Osteoblast (primary cell): Measurements from ENCODE around the gene C17orf114. TPM values are rescaled to one million over a fixed set of nuclear protein-coding genes. Genes with fewer than 3 reads are reported as not detected.

ENCODE experiments used
- DNase-seq: peaks from one replicate; pipeline ENCODE4 v3.0.0; 2011; ENCODE audit warnings: low spot score, mixed read lengths; ENCODE audit not compliant: insufficient read length; ENCODE audit errors: missing footprints
- H2AFZ ChIP-seq: 2 replicates; pipeline ENCODE4 v1.6.0; 2011; ENCODE audit warnings: mild to moderate bottlenecking, low read length
- H3K27ac ChIP-seq: 2 replicates; pipeline ENCODE4 v1.5.1; 2011; ENCODE audit warnings: mild to moderate bottlenecking, low read depth, low read length, moderate library complexity
- H3K27me3 ChIP-seq: 2 replicates; pipeline ENCODE4 v1.6.0; 2012; ENCODE audit warnings: mild to moderate bottlenecking, control low read depth, inconsistent platforms, low read length, moderate library complexity; ENCODE audit not compliant: insufficient read depth
- H3K36me3 ChIP-seq: 2 replicates; pipeline ENCODE4 v1.5.1; 2011; ENCODE audit warnings: mild to moderate bottlenecking, low read length, control low read depth, moderate library complexity; ENCODE audit not compliant: insufficient read depth
- H3K4me1 ChIP-seq: 2 replicates; pipeline ENCODE4 v1.5.1; 2011; ENCODE audit warnings: mild to moderate bottlenecking, low read length, control low read depth, moderate library complexity; ENCODE audit not compliant: insufficient read depth
- H3K4me2 ChIP-seq: 2 replicates; pipeline ENCODE4 v1.6.0; 2011; ENCODE audit warnings: mild to moderate bottlenecking, low read length; ENCODE audit not compliant: insufficient read depth
- H3K4me3 ChIP-seq: fragments of 200-600 bp; sonication (generic); 3 replicates; pipeline ENCODE4 v1.5.1; 2012; ENCODE audit warnings: mild to moderate bottlenecking, low read length, inconsistent platforms; ENCODE audit not compliant: insufficient read depth
- H3K79me2 ChIP-seq: 2 replicates; pipeline ENCODE4 v1.6.0; 2012; ENCODE audit warnings: mild to moderate bottlenecking, low read length, control low read depth, inconsistent platforms; ENCODE audit not compliant: insufficient read depth
- H3K9me3 ChIP-seq: 2 replicates; pipeline ENCODE4 v1.5.1; 2011; ENCODE audit warnings: low read depth, low read length, control low read depth
- H4K20me1 ChIP-seq: 2 replicates; pipeline ENCODE4 v1.6.0; 2012; ENCODE audit warnings: mild to moderate bottlenecking, low read length, control low read depth; ENCODE audit not compliant: insufficient read depth
- total RNA-seq: library from RNA; depleted of rRNA; stranded (reverse); fragments of >200 nt; gene quantifications from 2 replicates; pipeline ENCODE4 v1.2.3, GENCODE V29; 2012
- TF ChIP-seq, protein P1 (sequence below): IDR thresholded peaks from 2 replicates; pipeline ENCODE4 v1.5.1; 2011; ENCODE audit warnings: mild to moderate bottlenecking, low read depth, low read length, moderate library complexity; ENCODE audit errors: extremely low read depth

C17orf114 gene

DNA sequence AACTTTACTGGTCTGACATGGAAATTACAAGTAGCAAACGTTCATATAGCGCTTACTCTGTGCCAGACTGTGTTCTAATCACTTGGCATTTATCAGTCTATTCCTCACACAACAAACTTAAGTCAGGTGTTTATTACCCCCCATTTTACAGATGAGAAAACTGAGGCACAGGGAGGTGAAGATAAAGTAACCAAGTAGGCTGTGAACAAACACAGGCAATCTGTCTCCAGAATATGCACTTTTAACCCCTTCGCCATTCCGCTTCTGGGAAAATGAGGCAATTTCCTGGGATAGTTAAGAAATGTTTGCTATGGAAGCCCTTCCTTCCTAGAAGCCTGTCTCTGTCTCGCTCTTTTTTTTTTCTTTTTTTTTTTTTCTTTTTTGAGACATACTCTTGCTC lies 50.2 kb downstream of the C17orf114 start:
- H2AFZ ChIP-seq, result no peak overlapping the region
- no peaks in the 10 kb centered on the region for H3K36me3 ChIP-seq
- H3K9me3 ChIP-seq, result no peaks in the 10 kb centered on the region
- no peak overlapping the region for H3K4me2 ChIP-seq
- no peak for DNase-seq
- no peaks in the 10 kb centered on the region for H3K4me1 ChIP-seq
- no peaks in the 10 kb centered on the region for H4K20me1 ChIP-seq
- H3K4me3 ChIP-seq, result no peak overlapping the region
- H3K27ac ChIP-seq, result no peak overlapping the region
- TF ChIP-seq, protein P1, sequence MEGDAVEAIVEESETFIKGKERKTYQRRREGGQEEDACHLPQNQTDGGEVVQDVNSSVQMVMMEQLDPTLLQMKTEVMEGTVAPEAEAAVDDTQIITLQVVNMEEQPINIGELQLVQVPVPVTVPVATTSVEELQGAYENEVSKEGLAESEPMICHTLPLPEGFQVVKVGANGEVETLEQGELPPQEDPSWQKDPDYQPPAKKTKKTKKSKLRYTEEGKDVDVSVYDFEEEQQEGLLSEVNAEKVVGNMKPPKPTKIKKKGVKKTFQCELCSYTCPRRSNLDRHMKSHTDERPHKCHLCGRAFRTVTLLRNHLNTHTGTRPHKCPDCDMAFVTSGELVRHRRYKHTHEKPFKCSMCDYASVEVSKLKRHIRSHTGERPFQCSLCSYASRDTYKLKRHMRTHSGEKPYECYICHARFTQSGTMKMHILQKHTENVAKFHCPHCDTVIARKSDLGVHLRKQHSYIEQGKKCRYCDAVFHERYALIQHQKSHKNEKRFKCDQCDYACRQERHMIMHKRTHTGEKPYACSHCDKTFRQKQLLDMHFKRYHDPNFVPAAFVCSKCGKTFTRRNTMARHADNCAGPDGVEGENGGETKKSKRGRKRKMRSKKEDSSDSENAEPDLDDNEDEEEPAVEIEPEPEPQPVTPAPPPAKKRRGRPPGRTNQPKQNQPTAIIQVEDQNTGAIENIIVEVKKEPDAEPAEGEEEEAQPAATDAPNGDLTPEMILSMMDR, result no peak
- H3K27me3 ChIP-seq, result peaks cover 58% of the 10 kb centered on the region
- H3K79me2 ChIP-seq, result no peaks in the 10 kb centered on the region

Other genes with a start within 250 kb of the C17orf114 start
- gene MYBBP1A, start 246.9 kb downstream of the C17orf114 start, total RNA-seq, result 47.1 and 49.2 TPM in 2 replicates
- not detected in 2 replicates for gene GGT6, start 241.8 kb downstream of the C17orf114 start, total RNA-seq
- not detected in 2 replicates for gene SMTNL2, start 217.8 kb downstream of the C17orf114 start, total RNA-seq
- gene ALOX15, start 160.7 kb downstream of the C17orf114 start, total RNA-seq, result not detected in 2 replicates
- gene PELP1, start 98.2 kb downstream of the C17orf114 start, total RNA-seq, result 18.6 and 19.9 TPM in 2 replicates
- gene ARRB2, start 91.7 kb downstream of the C17orf114 start, total RNA-seq, result 6.2 and 8.7 TPM in 2 replicates
- 11.2 and 13.0 TPM in 2 replicates for gene MED11, start 70.9 kb downstream of the C17orf114 start, total RNA-seq
- 0.59 and 1.4 TPM in 2 replicates for gene ZMYND15, start 62.5 kb downstream of the C17orf114 start, total RNA-seq
- gene CXCL16, start 62.4 kb downstream of the C17orf114 start, total RNA-seq, result 5.9 and 11.2 TPM in 2 replicates
- not detected in 2 replicates for gene TM4SF5, start 30.4 kb downstream of the C17orf114 start, total RNA-seq
- gene VMO1, start 16.0 kb downstream of the C17orf114 start, total RNA-seq, result 0.29 TPM in 1 of 2 replicates, not detected in the other
- gene GLTPD2, start 13.4 kb downstream of the C17orf114 start, total RNA-seq, result not detected in 2 replicates
- gene PSMB6, start 6.2 kb downstream of the C17orf114 start, total RNA-seq, result 109 and 113 TPM in 2 replicates
- gene PLD2, start 4.8 kb upstream of the C17orf114 start, total RNA-seq, result 18.9 and 19.9 TPM in 2 replicates
- 34.4 and 35.9 TPM in 2 replicates for gene MINK1, start 31.0 kb upstream of the C17orf114 start, total RNA-seq
- gene C17orf107, start 97.2 kb upstream of the C17orf114 start, total RNA-seq, result 4.0 and 5.3 TPM in 2 replicates
- 1.4 and 1.8 TPM in 2 replicates for gene CHRNE, start 100.8 kb upstream of the C17orf114 start, total RNA-seq
- gene GP1BA, start 129.9 kb upstream of the C17orf114 start, total RNA-seq, result not detected in 2 replicates
- gene SLC25A11, start 137.7 kb upstream of the C17orf114 start, total RNA-seq, result 43.6 and 47.4 TPM in 2 replicates
- 25.3 and 26.5 TPM in 2 replicates for gene RNF167, start 137.9 kb upstream of the C17orf114 start, total RNA-seq
- gene PFN1, start 146.2 kb upstream of the C17orf114 start, total RNA-seq, result 347 and 425 TPM in 2 replicates
- 2.9 TPM in 2 replicates for gene ENO3, start 148.8 kb upstream of the C17orf114 start, total RNA-seq
- gene SPAG7, start 165.5 kb upstream of the C17orf114 start, total RNA-seq, result 34.0 and 39.8 TPM in 2 replicates
- gene CAMTA2, start 185.3 kb upstream of the C17orf114 start, total RNA-seq, result 14.7 and 19.2 TPM in 2 replicates
- gene INCA1, start 195.2 kb upstream of the C17orf114 start, total RNA-seq, result 0.29 and 0.36 TPM in 2 replicates
- gene KIF1C, start 195.6 kb upstream of the C17orf114 start, total RNA-seq, result 54.6 and 54.8 TPM in 2 replicates
- not detected in 2 replicates for gene SLC52A1, start 233.1 kb upstream of the C17orf114 start, total RNA-seq